PFSK-1 (cell line): ENCODE measurements around the gene KLF13.

Source experiments
- FOXP2 ChIP-seq: optimal IDR thresholded peaks from 2 replicates; pipeline ENCODE3; 2011; ENCODE audit warnings: borderline replicate concordance, control low read depth, inconsistent platforms; ENCODE audit not compliant: insufficient read depth; ENCODE audit errors: extremely low read length, extremely low read depth
- POLR2AphosphoS5 ChIP-seq: IDR thresholded peaks from 2 replicates; pipeline ENCODE4 v1.6.1; 2012; ENCODE audit warnings: low read depth, mild to moderate bottlenecking, control low read depth, low read length, moderate library complexity
- SIN3A ChIP-seq: IDR thresholded peaks from 2 replicates; pipeline ENCODE4 v1.6.1; 2012; ENCODE audit warnings: mild to moderate bottlenecking, low read length, moderate library complexity, borderline replicate concordance; ENCODE audit not compliant: insufficient read depth
- TAF1 ChIP-seq: IDR thresholded peaks from 2 replicates; pipeline ENCODE4 v1.6.1; 2012; ENCODE audit warnings: low read length, control low read depth, borderline replicate concordance; ENCODE audit not compliant: insufficient read depth
- TF ChIP-seq, protein P1 (sequence below), 2 experiments: IDR thresholded peaks; 2 replicates each; pipeline versions ENCODE4 v1.6.1 to v1.8.0; 2011 to 2012; ENCODE audit warnings: low read depth in 2 of 2, low read length in 2 of 2, control low read depth in 1 of 2, inconsistent platforms in 1 of 2, mild to moderate bottlenecking in 1 of 2, moderate library complexity in 1 of 2; ENCODE audit not compliant: insufficient read depth in 1 of 2

The KLF13 gene

DNA sequence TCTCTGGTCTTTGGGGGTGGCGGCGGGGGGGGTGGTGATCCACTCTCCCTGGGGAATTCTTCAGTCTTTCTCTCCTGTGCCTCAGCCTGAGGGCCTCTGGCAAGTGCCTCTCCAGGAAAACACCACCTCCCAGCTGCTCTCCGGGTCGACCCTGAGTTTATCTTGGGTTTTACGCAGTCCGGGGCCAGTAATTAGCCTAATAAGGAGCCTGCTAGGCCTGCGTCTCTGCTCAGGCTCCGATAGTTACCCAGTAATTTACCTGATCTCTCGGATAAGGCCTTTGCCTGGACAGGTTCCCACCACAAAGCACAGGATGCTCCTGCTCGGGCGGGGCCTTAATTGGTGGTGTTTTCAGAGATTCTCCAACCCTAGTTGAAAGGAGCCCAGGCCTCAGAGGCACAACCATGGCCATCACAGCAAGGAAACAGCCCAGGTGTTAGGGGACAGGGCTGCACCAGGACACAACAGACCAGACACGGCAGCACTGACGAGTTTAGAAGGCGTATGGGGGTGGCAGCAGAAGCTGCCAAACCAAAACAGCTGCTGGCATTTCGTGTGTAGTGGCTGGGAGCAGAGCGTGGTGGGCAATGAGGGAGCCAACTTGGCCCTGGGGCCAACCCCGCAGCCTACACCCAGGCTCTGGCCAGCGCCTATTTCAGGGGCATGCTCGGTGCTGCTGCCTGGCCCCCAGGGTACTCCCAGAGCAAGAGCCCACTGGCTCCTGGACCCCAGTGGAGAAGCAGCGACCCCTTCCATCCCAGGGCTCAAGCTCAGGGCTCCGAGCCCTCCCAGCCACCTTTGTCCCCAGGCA, 71.4 kb downstream of the KLF13 start:
- no peak for TF ChIP-seq FOXP2
- TF ChIP-seq POLR2AphosphoS5: no peak
- TF ChIP-seq, protein P1, sequence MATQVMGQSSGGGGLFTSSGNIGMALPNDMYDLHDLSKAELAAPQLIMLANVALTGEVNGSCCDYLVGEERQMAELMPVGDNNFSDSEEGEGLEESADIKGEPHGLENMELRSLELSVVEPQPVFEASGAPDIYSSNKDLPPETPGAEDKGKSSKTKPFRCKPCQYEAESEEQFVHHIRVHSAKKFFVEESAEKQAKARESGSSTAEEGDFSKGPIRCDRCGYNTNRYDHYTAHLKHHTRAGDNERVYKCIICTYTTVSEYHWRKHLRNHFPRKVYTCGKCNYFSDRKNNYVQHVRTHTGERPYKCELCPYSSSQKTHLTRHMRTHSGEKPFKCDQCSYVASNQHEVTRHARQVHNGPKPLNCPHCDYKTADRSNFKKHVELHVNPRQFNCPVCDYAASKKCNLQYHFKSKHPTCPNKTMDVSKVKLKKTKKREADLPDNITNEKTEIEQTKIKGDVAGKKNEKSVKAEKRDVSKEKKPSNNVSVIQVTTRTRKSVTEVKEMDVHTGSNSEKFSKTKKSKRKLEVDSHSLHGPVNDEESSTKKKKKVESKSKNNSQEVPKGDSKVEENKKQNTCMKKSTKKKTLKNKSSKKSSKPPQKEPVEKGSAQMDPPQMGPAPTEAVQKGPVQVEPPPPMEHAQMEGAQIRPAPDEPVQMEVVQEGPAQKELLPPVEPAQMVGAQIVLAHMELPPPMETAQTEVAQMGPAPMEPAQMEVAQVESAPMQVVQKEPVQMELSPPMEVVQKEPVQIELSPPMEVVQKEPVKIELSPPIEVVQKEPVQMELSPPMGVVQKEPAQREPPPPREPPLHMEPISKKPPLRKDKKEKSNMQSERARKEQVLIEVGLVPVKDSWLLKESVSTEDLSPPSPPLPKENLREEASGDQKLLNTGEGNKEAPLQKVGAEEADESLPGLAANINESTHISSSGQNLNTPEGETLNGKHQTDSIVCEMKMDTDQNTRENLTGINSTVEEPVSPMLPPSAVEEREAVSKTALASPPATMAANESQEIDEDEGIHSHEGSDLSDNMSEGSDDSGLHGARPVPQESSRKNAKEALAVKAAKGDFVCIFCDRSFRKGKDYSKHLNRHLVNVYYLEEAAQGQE (IDR thresholded peaks at IDR 0.05; ENCODE audit: insufficient read depth in 1 of 2, low read depth in 2 of 2, low read length in 2 of 2): no peak
- no peak for TF ChIP-seq TAF1
- no peak for TF ChIP-seq SIN3A

DNA sequence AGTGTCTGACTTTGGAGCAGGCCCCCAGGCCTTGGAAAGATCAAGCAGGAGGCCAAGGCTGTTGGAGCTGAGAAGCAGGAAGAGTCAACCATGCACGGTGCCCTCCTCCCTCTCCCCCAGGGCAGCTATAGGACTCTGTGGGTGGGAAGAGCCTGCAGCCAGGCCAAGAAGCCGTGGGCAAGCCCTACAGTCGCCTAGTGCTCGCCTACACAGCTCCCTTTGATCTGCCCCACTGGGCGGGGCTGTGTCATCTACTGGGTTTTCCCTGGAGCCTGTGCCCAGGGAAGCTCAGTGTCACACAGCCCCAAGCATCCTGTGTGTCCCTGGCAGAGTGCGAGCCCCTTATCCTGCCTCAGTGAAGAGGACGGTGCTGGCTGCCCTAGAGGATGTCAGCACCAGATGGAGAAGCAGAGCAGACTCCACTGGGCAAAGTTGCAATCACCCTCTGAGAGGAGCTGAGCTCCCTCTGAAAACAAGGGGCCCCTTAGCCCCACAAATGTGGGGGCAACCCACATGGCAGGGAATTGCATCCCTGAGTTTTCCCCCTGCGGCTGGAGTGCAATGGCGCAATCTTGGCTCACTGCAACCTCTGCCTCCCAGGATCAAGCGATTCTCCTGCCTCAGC, 72.2 kb downstream of the KLF13 start:
- TF ChIP-seq FOXP2 (no peak), SIN3A (no peak), TAF1 (no peak)

DNA sequence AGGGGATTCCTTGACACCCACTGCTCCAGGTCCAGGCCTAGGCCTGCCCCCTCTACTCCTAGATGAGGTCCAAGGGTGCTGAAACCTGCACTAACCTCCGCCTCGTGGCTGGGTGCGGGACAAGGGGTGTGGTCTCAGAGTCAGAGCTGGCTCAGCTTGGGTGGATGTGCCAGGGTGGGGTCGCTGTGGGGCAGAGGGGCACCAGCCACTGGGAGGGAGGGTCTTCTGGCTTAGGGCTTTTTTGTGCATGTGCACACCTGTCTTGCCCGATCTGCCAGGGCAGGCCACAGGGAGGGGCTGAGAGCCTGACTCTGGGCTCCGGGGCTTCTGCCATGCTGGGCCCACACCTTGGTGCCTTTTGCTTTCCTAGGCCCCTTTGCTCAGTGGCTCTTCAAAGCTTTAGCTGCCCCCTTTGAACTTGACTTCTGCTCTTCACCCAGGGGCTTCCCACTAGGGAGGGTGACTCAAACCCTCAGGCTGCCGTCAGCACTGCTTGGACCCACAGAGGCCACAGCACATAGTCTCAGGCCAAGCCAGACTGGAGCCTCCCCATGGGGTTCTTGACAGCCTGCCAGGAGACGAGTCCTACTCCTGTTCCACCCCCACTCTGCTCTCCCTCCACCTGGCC, 73.0 kb downstream of the KLF13 start:
- TF ChIP-seq FOXP2 (no peak), POLR2AphosphoS5 (no peak), SIN3A (no peak), TAF1 (no peak)
- TF ChIP-seq, protein P1 (IDR thresholded peaks at IDR 0.05; ENCODE audit: insufficient read depth in 1 of 2, low read depth in 2 of 2, low read length in 2 of 2): no peak

DNA sequence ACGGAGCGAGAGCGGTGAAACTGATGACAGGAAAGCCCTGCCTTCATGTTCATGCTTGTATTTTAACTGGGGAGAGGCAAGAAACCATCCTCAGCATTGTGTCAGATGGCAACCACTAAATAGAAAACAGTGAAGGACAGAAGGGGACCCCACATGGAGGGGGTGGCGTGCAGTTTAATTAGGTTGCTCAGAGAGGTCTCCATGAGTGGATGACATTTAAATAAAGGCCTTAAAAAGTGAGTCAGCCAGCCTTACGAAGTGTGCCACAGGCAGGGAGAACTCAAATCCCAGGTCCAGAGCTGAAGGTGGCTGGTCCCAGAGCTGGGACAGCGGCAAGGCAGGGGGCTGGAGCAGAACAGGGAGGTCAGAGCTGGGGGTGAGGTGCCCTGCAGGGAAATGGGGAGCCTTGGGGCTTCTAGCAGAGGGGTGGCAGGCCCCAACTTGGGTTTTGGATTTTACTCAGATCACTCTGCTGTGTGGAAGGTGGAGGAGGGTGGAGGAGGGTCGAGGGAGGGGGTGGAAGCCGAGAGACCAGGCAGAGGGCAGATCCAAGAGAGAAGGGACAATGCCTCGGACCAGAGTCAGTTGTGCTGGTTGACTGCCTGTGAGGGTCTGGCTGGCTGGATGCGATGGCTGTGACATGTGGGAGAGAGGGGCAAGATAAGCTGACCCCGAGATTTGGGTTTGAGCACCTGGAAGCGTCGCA, 73.7 kb downstream of the KLF13 start:
- TF ChIP-seq, protein P1 (IDR thresholded peaks at IDR 0.05; ENCODE audit: insufficient read depth in 1 of 2, low read depth in 2 of 2, low read length in 2 of 2): no peak
- TF ChIP-seq SIN3A (no peak), FOXP2 (no peak), TAF1 (no peak), POLR2AphosphoS5 (no peak)

DNA sequence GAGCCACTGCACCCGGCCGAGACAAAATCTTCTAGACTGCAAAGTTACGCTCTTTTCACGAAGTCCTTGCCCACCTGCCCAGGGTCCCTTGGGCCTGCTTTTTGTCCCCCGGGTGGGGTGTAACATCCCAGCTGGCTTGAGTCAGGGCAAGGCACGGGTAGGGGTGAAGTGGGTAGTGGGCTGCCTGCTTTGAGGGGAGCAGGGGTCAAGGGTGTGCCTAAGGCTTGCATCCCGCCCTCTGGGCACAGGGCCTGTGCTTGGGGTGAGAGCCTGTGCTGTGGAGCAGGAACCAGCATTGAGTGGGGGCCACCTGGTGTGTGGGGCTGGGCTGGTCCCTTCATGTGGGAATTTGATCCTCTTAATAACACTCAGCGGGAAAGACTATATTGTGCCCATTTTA, 74.6 kb downstream of the KLF13 start:
- TF ChIP-seq, protein P1 (IDR thresholded peaks at IDR 0.05; ENCODE audit: insufficient read depth in 1 of 2, low read depth in 2 of 2, low read length in 2 of 2): no peak
- TF ChIP-seq TAF1 (no peak), POLR2AphosphoS5 (no peak), SIN3A (no peak), FOXP2 (no peak)
